WTC11 (cell line): ENCODE measurements around the gene ZBTB21. TPM values are rescaled to one million over a fixed set of nuclear protein-coding genes. Genes with fewer than 3 reads are reported as not detected.

ENCODE experiments used
- ATAC-seq: fragments of 200-7000 bp; cut with Tn5 transposase; 2 replicates; pipeline ENCODE4 v1.10.0; 2021; ENCODE audit warnings: mild to moderate bottlenecking, moderate library complexity
- CTCF ChIA-PET: fragments of 300-600 bp; sonication (Branson Sonifier 250); formaldehyde crosslinking; loops from one replicate; lab custom pipeline; 2021; ENCODE audit warnings: antibody characterized with exemption; lab: Charles Lee
- POLR2A ChIA-PET: fragments of 350-600 bp; sonication (Branson Sonifier 250); formaldehyde crosslinking; loops from one replicate; lab custom pipeline; 2021; ENCODE audit warnings: antibody characterized with exemption; lab: Charles Lee
- DNase-seq: peaks from one replicate; pipeline ENCODE4 v3.0.0; 2021; ENCODE audit warnings: low spot score
- H3K27ac Mint-ChIP-seq: 2 replicates; pipeline ENCODE4 v1.8.0; 2021; ENCODE audit warnings: mixed read lengths
- H3K27me3 Mint-ChIP-seq: 2 replicates; pipeline ENCODE4 v1.8.0; 2021; ENCODE audit warnings: low read depth, mild to moderate bottlenecking, moderate library complexity, mixed read lengths
- H3K36me3 Mint-ChIP-seq: 2 replicates; pipeline ENCODE4 v1.8.0; 2021; ENCODE audit warnings: mixed read lengths
- H3K4me1 Mint-ChIP-seq: 2 replicates; pipeline ENCODE4 v1.8.0; 2022; ENCODE audit warnings: mixed read lengths
- H3K4me3 Mint-ChIP-seq: 2 replicates; pipeline ENCODE4 v1.8.0; 2021; ENCODE audit warnings: mild to moderate bottlenecking, moderate library complexity, mixed read lengths
- H3K9me3 Mint-ChIP-seq: 2 replicates; pipeline ENCODE4 v1.8.0; 2021; ENCODE audit warnings: mixed read lengths
- CBFB ChIP-seq: sonication (generic); formaldehyde crosslinking; IDR thresholded peaks from 2 replicates; pipeline ENCODE4 v1.8.1; 2022; ENCODE audit warnings: mild to moderate bottlenecking, low read depth, missing genetic modification reagents
- CREM ChIP-seq: sonication (generic); formaldehyde crosslinking; IDR thresholded peaks from 2 replicates; pipeline ENCODE4 v1.8.1; 2022; ENCODE audit warnings: mild to moderate bottlenecking, missing genetic modification reagents, moderate library complexity
- ELF4 ChIP-seq: sonication (generic); formaldehyde crosslinking; IDR thresholded peaks from 2 replicates; pipeline ENCODE4 v1.8.1; 2022; ENCODE audit warnings: low read depth, mild to moderate bottlenecking, moderate library complexity, missing genetic modification reagents
- FOXK1 ChIP-seq: sonication (generic); formaldehyde crosslinking; IDR thresholded peaks from 2 replicates; pipeline ENCODE4 v1.8.0; 2022; ENCODE audit warnings: mild to moderate bottlenecking, moderate library complexity, missing genetic modification reagents
- FOXP1 ChIP-seq: sonication (generic); formaldehyde crosslinking; IDR thresholded peaks from 2 replicates; pipeline ENCODE4 v1.8.0; 2022; ENCODE audit warnings: missing genetic modification reagents, mild to moderate bottlenecking, moderate library complexity, borderline replicate concordance
- GABPB1 ChIP-seq: sonication (generic); formaldehyde crosslinking; IDR thresholded peaks from 2 replicates; pipeline ENCODE4 v1.8.1; 2023; ENCODE audit warnings: mild to moderate bottlenecking, missing genetic modification reagents
- GRHL2 ChIP-seq: fragments of 250-450 bp; sonication (Bioruptor Pico); IDR thresholded peaks from 2 replicates; pipeline ENCODE4 v1.8.0; 2022; ENCODE audit warnings: mild to moderate bottlenecking, moderate library complexity; ENCODE audit not compliant: insufficient replicate concordance, severe bottlenecking
- NFATC4 ChIP-seq: fragments of 250-450 bp; sonication (Bioruptor Pico); IDR thresholded peaks from 2 replicates; pipeline ENCODE4 v1.9.0; 2021; ENCODE audit warnings: mild to moderate bottlenecking
- NFE2L1 ChIP-seq: sonication (generic); formaldehyde crosslinking; IDR thresholded peaks from 2 replicates; pipeline ENCODE4 v1.8.1; 2023; ENCODE audit warnings: missing genetic modification reagents
- NFYB ChIP-seq: sonication (generic); formaldehyde crosslinking; conservative IDR thresholded peaks from 2 replicates; pipeline ENCODE4 v1.8.0; 2022; ENCODE audit warnings: low read depth, missing genetic modification reagents
- NR1H2 ChIP-seq: sonication (generic); formaldehyde crosslinking; IDR thresholded peaks from 2 replicates; pipeline ENCODE4 v1.9.0; 2021; ENCODE audit warnings: mild to moderate bottlenecking, moderate library complexity, missing genetic modification reagents
- NR2C2 ChIP-seq: sonication (generic); formaldehyde crosslinking; IDR thresholded peaks from 2 replicates; pipeline ENCODE4 v1.8.0; 2022; ENCODE audit warnings: mild to moderate bottlenecking, missing genetic modification reagents
- PRRX2 ChIP-seq: fragments of 250-450 bp; sonication (Bioruptor Pico); IDR thresholded peaks from 2 replicates; pipeline ENCODE4 v1.8.0; 2021; ENCODE audit warnings: mild to moderate bottlenecking
- RELA ChIP-seq: sonication (generic); formaldehyde crosslinking; IDR thresholded peaks from 2 replicates; pipeline ENCODE4 v1.8.1; 2022; ENCODE audit warnings: missing genetic modification reagents, mild to moderate bottlenecking, borderline replicate concordance
- STAT6 ChIP-seq: sonication (generic); formaldehyde crosslinking; conservative IDR thresholded peaks from 2 replicates; pipeline ENCODE4 v1.8.1; 2023; ENCODE audit warnings: mild to moderate bottlenecking, low read depth, missing genetic modification reagents, moderate library complexity
- TEAD1 ChIP-seq: sonication (generic); formaldehyde crosslinking; IDR thresholded peaks from 2 replicates; pipeline ENCODE4 v1.8.0; 2022; ENCODE audit warnings: mild to moderate bottlenecking, missing genetic modification reagents
- TP53 ChIP-seq: sonication (generic); formaldehyde crosslinking; IDR thresholded peaks from 2 replicates; pipeline ENCODE4 v1.8.1; 2023; ENCODE audit warnings: mild to moderate bottlenecking, missing genetic modification reagents
- ZNF121 ChIP-seq: sonication (generic); formaldehyde crosslinking; IDR thresholded peaks from 2 replicates; pipeline ENCODE4 v1.8.0; 2023; ENCODE audit warnings: missing genetic modification reagents
- ZNF219 ChIP-seq: sonication (generic); formaldehyde crosslinking; IDR thresholded peaks from 2 replicates; pipeline ENCODE4 v1.8.0; 2023; ENCODE audit warnings: missing genetic modification reagents, mild to moderate bottlenecking, borderline replicate concordance
- ZNF232 ChIP-seq: sonication (generic); formaldehyde crosslinking; IDR thresholded peaks from 2 replicates; pipeline ENCODE4 v1.8.0; 2022; ENCODE audit warnings: mild to moderate bottlenecking, missing genetic modification reagents
- ZNF423 ChIP-seq: fragments of 250-450 bp; sonication (Bioruptor Pico); IDR thresholded peaks from 2 replicates; pipeline ENCODE4 v2.1.2; 2022; ENCODE audit warnings: mild to moderate bottlenecking, moderate library complexity
- ZNF671 ChIP-seq: fragments of 250-450 bp; sonication (Bioruptor Pico); IDR thresholded peaks from 2 replicates; pipeline ENCODE4 v1.8.0; 2021; ENCODE audit warnings: mild to moderate bottlenecking
- total RNA-seq: library from RNA; stranded (reverse); gene quantifications from 3 replicates; pipeline ENCODE4 v1.2.3, GENCODE V29; 2021
- TF ChIP-seq, protein P1 (sequence below): sonication (generic); formaldehyde crosslinking; IDR thresholded peaks from 2 replicates; pipeline ENCODE4 v1.8.1; 2023; ENCODE audit warnings: mild to moderate bottlenecking, missing genetic modification reagents, borderline replicate concordance
- TF ChIP-seq, protein P2 (sequence below): sonication (generic); formaldehyde crosslinking; IDR thresholded peaks from 2 replicates; pipeline ENCODE4 v1.8.1; 2022; ENCODE audit warnings: mild to moderate bottlenecking, moderate library complexity, missing genetic modification reagents
- TF ChIP-seq, protein P3 (sequence below): sonication (generic); formaldehyde crosslinking; IDR thresholded peaks from 2 replicates; pipeline ENCODE4 v1.8.1; 2023; ENCODE audit warnings: mild to moderate bottlenecking, moderate library complexity, missing genetic modification reagents
- TF ChIP-seq, protein P4 (sequence below): sonication (generic); formaldehyde crosslinking; IDR thresholded peaks from 2 replicates; pipeline ENCODE4 v1.8.0; 2023; ENCODE audit warnings: mild to moderate bottlenecking, missing genetic modification reagents

The ZBTB21 gene
- total RNA-seq, 1 experiment from 2014 or later, result 13.8 TPM

DNA sequence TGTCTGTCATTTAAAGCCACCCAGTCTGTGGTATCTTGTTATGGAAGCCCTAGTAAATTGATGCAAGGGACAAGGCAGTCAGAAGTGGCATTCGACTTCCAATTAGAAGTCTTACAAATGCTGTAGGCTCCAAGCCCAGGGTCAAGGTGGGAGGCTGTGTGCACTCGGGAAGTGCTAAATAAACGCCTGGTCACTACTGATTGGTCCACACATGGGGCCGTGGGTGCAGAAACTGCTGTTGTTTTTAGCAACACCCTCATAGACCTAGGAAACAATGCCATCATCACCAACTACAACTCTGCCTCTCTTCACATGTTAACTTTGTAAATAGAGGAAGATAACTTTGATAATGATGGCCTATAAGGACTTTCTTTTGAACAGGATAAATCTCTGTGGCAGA lies 20.2 kb upstream of the ZBTB21 start:
- ATAC-seq (no peak), DNase-seq (no peak)
- ChIA-PET CTCF (no interaction called here), POLR2A (no interaction called here)
- H3K27ac Mint-ChIP-seq, result no peak overlapping the region
- TF ChIP-seq NR1H2 (CRISPR knock-in tag) (no peak), STAT6 (no peak), FOXK1 (no peak), CREM (CRISPR knock-in tag) (no peak), NFE2L1 (CRISPR knock-in tag) (no peak), GABPB1 (CRISPR knock-in tag) (no peak), NFATC4 (CRISPR knock-in tag) (no peak), ZNF671 (CRISPR knock-in tag) (no peak), ZNF423 (CRISPR knock-in tag) (no peak), ZNF219 (no peak), NR2C2 (no peak), ZNF232 (CRISPR knock-in tag) (no peak), ZNF121 (CRISPR knock-in tag) (no peak), CBFB (CRISPR knock-in tag) (no peak), GRHL2 (CRISPR knock-in tag) (no peak), FOXP1 (CRISPR knock-in tag) (no peak), NFYB (CRISPR knock-in tag) (no peak)
- TF ChIP-seq, protein P1, sequence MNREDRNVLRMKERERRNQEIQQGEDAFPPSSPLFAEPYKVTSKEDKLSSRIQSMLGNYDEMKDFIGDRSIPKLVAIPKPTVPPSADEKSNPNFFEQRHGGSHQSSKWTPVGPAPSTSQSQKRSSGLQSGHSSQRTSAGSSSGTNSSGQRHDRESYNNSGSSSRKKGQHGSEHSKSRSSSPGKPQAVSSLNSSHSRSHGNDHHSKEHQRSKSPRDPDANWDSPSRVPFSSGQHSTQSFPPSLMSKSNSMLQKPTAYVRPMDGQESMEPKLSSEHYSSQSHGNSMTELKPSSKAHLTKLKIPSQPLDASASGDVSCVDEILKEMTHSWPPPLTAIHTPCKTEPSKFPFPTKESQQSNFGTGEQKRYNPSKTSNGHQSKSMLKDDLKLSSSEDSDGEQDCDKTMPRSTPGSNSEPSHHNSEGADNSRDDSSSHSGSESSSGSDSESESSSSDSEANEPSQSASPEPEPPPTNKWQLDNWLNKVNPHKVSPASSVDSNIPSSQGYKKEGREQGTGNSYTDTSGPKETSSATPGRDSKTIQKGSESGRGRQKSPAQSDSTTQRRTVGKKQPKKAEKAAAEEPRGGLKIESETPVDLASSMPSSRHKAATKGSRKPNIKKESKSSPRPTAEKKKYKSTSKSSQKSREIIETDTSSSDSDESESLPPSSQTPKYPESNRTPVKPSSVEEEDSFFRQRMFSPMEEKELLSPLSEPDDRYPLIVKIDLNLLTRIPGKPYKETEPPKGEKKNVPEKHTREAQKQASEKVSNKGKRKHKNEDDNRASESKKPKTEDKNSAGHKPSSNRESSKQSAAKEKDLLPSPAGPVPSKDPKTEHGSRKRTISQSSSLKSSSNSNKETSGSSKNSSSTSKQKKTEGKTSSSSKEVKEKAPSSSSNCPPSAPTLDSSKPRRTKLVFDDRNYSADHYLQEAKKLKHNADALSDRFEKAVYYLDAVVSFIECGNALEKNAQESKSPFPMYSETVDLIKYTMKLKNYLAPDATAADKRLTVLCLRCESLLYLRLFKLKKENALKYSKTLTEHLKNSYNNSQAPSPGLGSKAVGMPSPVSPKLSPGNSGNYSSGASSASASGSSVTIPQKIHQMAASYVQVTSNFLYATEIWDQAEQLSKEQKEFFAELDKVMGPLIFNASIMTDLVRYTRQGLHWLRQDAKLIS (CRISPR knock-in tag), result no peak
- TF ChIP-seq, protein P2, sequence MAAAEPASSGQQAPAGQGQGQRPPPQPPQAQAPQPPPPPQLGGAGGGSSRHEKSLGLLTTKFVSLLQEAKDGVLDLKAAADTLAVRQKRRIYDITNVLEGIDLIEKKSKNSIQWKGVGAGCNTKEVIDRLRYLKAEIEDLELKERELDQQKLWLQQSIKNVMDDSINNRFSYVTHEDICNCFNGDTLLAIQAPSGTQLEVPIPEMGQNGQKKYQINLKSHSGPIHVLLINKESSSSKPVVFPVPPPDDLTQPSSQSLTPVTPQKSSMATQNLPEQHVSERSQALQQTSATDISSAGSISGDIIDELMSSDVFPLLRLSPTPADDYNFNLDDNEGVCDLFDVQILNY (CRISPR knock-in tag), result no peak
- H3K36me3 Mint-ChIP-seq, result no peaks in the 10 kb centered on the region
- no peak overlapping the region for H3K4me3 Mint-ChIP-seq
- no peaks in the 10 kb centered on the region for H3K4me1 Mint-ChIP-seq
- H3K27me3 Mint-ChIP-seq, result no peaks in the 10 kb centered on the region
- peaks cover 8% of the 10 kb centered on the region; the same call in 1 of the 2 replicates for H3K9me3 Mint-ChIP-seq

DNA sequence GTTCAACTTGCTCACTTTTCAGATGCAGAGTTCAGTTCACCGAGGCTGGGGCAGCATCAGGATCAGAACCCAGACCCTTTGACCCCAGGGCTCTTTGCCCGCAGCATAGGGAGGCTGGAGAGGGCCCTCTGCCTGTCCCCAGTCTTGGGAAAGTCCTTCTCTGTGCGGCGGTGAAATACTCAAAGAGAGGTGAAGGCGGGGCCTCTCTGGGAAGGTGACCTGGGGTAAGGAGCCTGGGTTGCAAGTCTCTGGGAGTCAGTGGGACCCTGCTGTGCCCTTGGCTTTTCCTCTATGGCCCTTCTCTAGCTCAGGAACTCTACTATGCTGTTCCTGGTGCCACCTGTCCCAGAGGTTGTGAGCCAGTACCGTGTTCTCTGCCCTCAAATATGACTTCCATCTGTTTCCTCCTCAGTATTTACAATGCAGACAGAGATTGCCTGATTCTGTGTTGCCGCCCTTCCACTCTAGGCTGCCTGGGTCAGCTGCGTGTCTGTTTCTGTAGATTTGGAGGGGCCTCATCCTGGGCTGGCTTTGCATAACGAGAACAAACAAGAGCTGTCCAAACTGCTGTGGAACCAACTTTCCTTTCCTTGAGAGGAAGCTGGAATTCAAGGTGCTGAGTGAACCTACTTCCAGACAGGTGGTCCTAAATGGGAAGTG lies 18.7 kb upstream of the ZBTB21 start:
- no peak for ATAC-seq
- no peaks in the 10 kb centered on the region for H3K27me3 Mint-ChIP-seq
- ChIA-PET POLR2A (no interaction called here), CTCF (no interaction called here)
- H3K4me3 Mint-ChIP-seq, result no peak overlapping the region
- H3K27ac Mint-ChIP-seq, result no peak overlapping the region
- no peaks in the 10 kb centered on the region for H3K9me3 Mint-ChIP-seq
- H3K4me1 Mint-ChIP-seq, result no peaks in the 10 kb centered on the region
- DNase-seq, result no peak
- H3K36me3 Mint-ChIP-seq, result no peaks in the 10 kb centered on the region
- TF ChIP-seq RELA (no peak), NR2C2 (no peak), TEAD1 (CRISPR knock-in tag) (no peak), TP53 (CRISPR knock-in tag) (no peak), ELF4 (CRISPR knock-in tag) (no peak), PRRX2 (CRISPR knock-in tag) (no peak)
- TF ChIP-seq, protein P3, sequence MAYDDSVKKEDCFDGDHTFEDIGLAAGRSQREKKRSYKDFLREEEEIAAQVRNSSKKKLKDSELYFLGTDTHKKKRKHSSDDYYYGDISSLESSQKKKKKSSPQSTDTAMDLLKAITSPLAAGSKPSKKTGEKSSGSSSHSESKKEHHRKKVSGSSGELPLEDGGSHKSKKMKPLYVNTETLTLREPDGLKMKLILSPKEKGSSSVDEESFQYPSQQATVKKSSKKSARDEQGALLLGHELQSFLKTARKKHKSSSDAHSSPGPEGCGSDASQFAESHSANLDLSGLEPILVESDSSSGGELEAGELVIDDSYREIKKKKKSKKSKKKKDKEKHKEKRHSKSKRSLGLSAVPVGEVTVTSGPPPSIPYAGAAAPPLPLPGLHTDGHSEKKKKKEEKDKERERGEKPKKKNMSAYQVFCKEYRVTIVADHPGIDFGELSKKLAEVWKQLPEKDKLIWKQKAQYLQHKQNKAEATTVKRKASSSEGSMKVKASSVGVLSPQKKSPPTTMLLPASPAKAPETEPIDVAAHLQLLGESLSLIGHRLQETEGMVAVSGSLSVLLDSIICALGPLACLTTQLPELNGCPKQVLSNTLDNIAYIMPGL, result no peak
- TF ChIP-seq, protein P4, sequence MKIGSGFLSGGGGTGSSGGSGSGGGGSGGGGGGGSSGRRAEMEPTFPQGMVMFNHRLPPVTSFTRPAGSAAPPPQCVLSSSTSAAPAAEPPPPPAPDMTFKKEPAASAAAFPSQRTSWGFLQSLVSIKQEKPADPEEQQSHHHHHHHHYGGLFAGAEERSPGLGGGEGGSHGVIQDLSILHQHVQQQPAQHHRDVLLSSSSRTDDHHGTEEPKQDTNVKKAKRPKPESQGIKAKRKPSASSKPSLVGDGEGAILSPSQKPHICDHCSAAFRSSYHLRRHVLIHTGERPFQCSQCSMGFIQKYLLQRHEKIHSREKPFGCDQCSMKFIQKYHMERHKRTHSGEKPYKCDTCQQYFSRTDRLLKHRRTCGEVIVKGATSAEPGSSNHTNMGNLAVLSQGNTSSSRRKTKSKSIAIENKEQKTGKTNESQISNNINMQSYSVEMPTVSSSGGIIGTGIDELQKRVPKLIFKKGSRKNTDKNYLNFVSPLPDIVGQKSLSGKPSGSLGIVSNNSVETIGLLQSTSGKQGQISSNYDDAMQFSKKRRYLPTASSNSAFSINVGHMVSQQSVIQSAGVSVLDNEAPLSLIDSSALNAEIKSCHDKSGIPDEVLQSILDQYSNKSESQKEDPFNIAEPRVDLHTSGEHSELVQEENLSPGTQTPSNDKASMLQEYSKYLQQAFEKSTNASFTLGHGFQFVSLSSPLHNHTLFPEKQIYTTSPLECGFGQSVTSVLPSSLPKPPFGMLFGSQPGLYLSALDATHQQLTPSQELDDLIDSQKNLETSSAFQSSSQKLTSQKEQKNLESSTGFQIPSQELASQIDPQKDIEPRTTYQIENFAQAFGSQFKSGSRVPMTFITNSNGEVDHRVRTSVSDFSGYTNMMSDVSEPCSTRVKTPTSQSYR (CRISPR knock-in tag), result no peak
